Glomerular visceral epithelial cell (primary cell): ENCODE data around the gene CCDC142.

Experiments used
- DNase-seq: peaks from one replicate; pipeline ENCODE4 v3.0.0-alpha.2; 2016; ENCODE audit errors: extremely low spot score

CCDC142 gene, protein sequence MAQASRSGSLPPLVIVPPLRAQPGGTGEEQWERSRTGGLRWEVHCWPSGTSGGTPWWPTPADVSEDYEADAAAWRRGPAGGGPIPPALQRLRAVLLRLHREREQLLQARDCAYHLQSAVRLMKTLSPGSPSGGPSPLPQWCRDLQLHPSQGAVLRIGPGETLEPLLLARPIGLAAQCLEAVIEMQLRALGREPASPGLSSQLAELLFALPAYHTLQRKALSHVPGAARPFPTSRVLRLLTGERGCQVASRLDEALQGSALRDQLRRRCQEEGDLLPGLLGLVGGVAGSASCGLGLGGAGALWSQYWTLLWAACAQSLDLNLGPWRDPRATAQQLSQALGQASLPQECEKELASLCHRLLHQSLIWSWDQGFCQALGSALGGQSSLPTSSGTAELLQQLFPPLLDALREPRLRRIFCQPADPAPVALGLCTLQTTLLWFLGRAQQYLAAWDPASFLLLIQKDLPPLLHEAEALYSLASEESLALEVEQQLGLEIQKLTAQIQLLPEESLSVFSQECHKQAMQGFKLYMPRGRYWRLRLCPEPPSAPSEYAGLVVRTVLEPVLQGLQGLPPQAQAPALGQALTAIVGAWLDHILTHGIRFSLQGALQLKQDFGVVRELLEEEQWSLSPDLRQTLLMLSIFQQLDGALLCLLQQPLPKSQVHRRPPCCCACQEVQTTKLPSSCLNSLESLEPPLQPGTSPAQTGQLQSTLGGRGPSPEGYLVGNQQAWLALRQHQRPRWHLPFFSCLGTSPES

DNA sequence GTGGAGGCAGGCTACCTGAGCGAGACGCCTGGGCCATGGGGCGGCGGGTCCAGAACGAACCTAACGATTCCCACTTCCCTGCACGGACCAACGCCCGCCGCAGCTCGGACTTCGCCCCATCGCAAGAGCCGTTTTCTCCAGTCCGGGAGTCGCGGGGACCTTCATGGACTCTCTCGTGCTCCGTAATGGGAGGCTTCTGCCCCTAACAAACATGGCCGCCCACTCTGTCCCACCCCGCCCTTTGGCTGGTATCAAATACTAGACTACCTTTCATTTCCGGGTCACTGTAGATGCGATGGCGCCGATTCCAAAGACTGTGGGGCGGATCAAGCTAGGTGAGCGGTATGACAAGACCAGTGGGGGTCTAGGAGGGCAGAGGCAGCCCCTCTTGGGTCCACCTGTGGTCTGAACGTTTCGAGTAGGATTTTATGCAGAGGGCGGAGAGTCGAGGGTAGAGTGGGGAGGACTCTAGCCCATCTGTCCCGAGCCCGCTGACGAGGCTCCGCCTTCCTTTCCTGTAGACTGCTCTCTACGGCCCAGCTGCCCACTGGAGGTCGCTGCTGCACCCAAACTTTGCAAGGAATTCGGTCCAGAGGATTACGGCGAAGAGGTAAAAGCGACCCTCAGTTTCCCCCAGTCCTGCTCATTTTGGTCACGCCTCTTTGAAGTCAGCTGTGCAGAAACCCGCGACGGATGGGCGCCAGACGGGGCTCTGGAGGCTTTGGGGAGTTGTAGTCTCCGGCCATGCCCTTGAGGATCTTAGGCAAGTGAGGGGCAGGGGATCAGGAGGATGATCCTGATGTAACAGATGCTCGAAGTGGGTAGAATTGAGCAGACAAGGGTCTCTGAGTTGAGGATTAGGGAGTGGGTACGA lies at the start of gene CCDC142, which contains the start of gene TTC31:
CCDC142 (minus strand) TSS at position 198 of the 874 bp plus-strand sequence; CDS start at position 37, 161 bp downstream.
TTC31 (plus strand) TSS at position 281 of the 874 bp plus-strand sequence; CDS start at position 296, 15 bp downstream.
- DNase-seq, result peak; percentile 89

GRCh38 chr2:74532222-74532621 lies 49.4 kb upstream of the CCDC142 start:
- DNase-seq, result no peak

DNA sequence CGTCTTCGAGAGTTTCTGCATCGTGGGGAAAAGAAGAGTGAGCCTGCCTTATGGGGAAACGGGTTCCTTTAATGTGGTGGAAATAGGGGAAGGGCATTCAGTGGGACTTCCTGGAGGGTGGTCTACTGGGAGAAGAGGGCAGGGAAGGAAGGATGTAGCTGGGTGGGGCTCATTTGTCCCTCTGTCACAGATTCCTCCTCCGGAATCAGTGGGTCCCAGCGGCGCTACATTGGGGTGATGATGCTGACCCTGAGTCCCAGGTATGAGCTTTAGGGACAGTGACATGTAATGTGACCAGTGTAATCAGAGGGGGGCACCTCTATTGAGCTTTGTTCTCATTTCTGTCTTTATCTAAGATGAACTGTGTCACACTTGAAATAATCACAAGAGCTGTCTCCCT lies 48.9 kb upstream of the CCDC142 start:
- DNase-seq, result no peak

GRCh38 chr2:74530239-74531187 lies 47.7 kb upstream of the CCDC142 start:
- DNase-seq, result peak; percentile 31

DNA sequence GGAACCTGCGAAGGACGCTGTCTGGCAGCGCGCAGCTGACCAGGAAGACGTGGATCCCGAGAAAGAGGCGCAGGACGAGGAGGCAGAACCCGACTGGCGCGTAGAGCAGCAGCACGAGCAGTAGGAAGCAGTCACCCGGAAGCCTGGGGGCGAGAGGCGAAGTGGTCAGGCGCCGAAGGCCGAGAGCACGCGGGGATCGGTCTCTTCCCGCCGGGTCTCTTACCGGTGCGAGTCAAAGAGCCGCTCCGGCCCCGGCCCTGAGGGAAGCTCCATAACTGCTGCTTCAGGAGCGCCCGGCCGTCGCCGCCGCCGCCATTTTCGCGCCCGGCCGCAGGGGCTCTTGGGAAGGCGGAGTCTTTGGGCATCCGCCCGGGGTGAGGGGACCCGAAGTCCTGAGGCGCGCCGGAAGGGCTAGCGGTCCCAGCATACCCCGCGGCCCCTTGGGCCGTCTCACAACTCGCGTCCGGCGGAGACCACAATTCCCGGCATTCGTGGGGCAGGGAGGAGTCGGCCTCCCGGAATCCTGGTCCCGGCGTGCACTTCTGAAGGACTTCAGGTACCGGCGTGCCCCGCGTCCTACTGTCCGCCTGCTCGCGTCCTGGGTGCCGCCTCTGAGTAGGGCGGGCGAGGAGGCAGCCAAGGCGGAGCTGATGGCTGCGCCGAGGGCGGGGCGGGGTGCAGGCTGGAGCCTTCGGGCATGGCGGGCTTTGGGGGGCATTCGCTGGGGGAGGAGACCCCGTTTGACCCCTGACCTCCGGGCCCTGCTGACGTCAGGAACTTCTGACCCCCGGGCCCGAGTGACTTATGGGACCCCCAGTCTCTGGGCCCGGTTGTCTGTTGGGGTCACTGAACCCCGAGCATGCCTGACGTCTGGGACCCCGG lies 46.8 kb upstream of the CCDC142 start, which contains the start of the genes AUP1 and HTRA2:
AUP1 (minus strand) TSS at position 350 of the 882 bp plus-strand sequence; CDS start at position 273, 77 bp downstream.
HTRA2 (plus strand) TSS at position 577 of the 882 bp plus-strand sequence; CDS start at position 651, 74 bp downstream.
- peak; percentile 98 for DNase-seq

GRCh38 chr2:74528600-74529356 lies 46.0 kb upstream of the CCDC142 start:
- DNase-seq, result no peak

DNA sequence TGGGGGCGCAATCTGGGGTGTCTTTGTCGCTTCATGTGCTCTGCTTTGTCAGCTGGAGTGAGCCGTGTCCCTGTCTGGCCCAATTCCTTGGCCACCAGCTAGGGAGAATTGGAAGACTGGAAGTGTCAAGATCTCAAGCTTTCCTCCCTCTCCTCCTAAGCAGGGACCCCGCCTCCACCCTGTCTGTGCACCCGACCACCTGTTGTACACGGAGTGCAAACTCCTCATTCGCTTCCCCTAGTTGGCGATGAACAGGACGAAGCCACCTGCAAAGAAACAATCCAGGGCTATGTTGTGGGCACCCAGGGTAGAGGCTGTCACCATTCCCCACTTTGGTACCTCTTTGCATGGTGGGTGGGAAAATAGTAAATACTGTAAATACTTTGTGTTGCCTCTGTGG lies 44.9 kb upstream of the CCDC142 start:
- DNase-seq, result no peak

DNA sequence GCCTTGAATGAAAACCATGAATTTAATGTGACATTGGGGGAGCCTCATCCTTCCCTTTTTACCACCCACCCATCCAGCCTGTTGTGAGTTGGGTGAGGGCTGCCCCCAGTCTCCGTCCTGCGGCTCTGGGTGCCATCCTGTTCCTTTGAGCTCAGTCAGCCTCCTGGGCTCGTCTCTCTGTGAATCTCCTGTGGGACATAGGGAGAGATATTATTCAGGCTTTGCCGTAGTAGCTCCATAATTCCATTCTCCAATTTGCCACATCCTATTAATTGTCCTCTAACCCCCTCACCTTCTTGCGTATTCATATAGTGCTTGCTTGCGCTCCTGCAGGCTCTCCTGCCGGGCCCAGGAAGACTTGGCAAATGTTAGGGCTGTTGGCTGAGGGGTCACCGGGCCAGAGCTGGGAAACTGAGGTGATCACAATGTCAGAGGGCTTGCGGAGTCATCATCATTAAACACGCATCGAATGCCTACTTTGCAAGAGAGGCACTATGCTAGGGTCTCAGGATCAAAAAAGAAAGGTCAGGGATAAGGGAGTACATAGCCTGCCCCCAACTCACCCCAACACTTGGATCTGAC lies 43.9 kb upstream of the CCDC142 start:
- no peak for DNase-seq

GRCh38 chr2:74525717-74526648 lies 43.2 kb upstream of the CCDC142 start, which contains the start of gene DQX1:
DQX1 (minus strand) TSS chr2:74526231; CDS start chr2:74525729, 502 bp downstream.
- DNase-seq, result no peak

DNA sequence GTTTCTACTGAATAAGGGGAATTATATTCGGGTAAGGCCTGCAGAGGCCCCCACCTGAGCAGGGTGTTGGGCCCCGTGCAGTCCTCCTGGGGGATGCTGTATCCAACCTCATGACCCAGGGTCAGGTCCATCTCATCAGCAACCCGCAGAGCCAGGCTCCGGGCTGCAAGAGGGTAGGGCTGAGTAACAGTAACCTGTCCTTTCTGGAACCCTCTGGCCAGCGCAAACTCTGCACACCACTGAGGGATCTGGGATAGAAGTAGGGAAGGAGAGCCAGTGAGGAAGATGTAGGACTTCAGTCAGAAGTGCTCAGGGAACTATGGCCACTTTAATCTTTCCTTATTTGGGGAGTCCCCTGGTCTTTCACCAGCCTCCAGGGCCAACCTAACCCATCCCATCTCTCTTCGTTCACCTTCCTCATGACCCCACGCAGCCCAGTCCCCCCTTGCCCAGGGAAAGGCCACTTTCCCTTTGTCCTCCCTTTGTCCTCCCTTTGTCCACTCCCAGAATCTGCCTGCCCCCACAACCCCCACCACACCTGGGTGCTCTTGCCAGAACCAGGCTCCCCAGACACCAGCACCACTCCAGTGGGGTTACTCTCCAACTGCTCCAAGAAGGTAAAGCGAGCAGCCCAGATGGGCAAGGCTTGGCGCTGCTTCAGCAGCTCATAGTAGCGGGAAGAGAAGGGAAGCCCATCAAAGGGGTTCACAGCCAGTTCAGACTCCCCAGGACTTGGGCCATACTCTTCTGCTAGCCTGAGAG lies 42.3 kb upstream of the CCDC142 start:
- DNase-seq, result no peak

DNA sequence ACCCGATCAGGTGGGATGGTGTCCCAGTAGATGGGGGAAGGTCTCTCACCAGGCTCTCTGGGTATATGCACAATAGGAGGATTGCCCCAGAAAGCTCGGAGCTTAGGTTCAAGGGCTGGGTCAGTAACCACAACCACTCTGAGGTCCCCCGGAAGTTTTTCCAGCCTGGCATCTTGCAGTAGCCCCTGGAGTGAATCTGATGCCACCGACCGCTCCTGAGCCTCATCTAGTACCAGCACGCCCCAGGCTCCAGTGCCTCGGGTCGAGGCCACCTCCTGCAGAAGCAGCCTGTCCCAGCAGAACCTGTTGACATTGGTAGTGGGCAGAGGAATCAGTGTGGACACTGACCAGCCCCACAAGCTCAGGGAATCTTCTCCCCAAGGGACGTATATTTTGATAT lies 41.2 kb upstream of the CCDC142 start:
- DNase-seq, result no peak

- DNase-seq, result no peak
Measured at GRCh38 chr2:74522516-74522915, 39.7 kb upstream of the CCDC142 start.

- no peak for DNase-seq
Measured at GRCh38 chr2:74516650-74517049, 33.9 kb upstream of the CCDC142 start.

- DNase-seq, result no peak
Measured at GRCh38 chr2:74515981-74516633, 33.3 kb upstream of the CCDC142 start.

- DNase-seq, result no peak
Measured at GRCh38 chr2:74515271-74515980, 32.6 kb upstream of the CCDC142 start.
